Effector memory CD4-positive, alpha-beta T cell (primary cell): ENCODE results near the gene OR4C6.

Experiments
- DNase-seq, 3 donors: peaks; one replicate each; pipeline ENCODE4 v3.0.0-alpha.2; 2020
- H3K27ac ChIP-seq: 2 replicates; pipeline ENCODE4 v1.7.0; 2013; ENCODE audit warnings: mild to moderate bottlenecking, low read length, moderate library complexity; ENCODE audit not compliant: insufficient read depth, poor library complexity, severe bottlenecking
- H3K27me3 ChIP-seq: replicated peaks from 2 replicates; pipeline ENCODE4 v1.7.0; 2013; ENCODE audit warnings: mild to moderate bottlenecking, low read length; ENCODE audit not compliant: insufficient read depth, control insufficient read depth, poor library complexity, severe bottlenecking
- H3K36me3 ChIP-seq: 2 replicates; pipeline ENCODE4 v1.7.0; 2013; ENCODE audit warnings: mild to moderate bottlenecking, low read length, moderate library complexity; ENCODE audit not compliant: control insufficient read depth, insufficient read depth
- H3K4me1 ChIP-seq: 2 replicates; pipeline ENCODE4 v1.7.0; 2013; ENCODE audit warnings: low read length, mild to moderate bottlenecking; ENCODE audit not compliant: control insufficient read depth, insufficient read depth, poor library complexity, severe bottlenecking
- H3K4me3 ChIP-seq: 2 replicates; pipeline ENCODE4 v1.7.0; 2013; ENCODE audit warnings: low read length, low read depth, mild to moderate bottlenecking; ENCODE audit not compliant: insufficient read depth, poor library complexity, severe bottlenecking
- H3K9me3 ChIP-seq: 2 replicates; pipeline ENCODE4 v1.7.0; 2013; ENCODE audit warnings: mild to moderate bottlenecking, low read length, moderate library complexity; ENCODE audit not compliant: control insufficient read depth

Gene OR4C6

DNA sequence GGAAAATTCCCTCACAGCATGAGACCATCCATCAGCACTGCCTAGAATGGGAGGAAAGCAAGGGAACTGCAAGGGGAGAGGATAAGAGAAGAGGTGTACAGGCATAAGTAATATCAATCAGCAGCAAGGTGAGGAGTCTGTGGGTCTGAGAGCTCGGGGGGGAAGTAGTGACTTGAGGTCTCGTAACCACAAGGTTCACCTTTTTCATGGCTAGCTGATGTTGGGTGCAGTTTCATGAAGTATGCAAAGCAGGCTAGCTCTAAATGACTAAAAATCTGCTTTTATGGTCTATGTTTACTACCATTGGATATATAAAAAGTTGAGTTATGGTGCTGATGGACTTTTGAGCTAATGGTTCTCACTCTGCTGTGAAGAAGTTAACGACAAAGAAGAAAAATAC lies 35.8 kb downstream of the OR4C6 start:
- H3K4me1 ChIP-seq, result no peaks in the 10 kb centered on the region
- no peak overlapping the region for H3K27ac ChIP-seq
- DNase-seq, result no peak
- no peaks in the 10 kb centered on the region for H3K27me3 ChIP-seq
- H3K4me3 ChIP-seq, result no peak overlapping the region
- no peaks in the 10 kb centered on the region for H3K36me3 ChIP-seq
- H3K9me3 ChIP-seq, result peaks cover 5% of the 10 kb centered on the region

GRCh38 chr11:55701429-55701828 lies 39.4 kb downstream of the OR4C6 start:
- no peaks in the 10 kb centered on the region for H3K36me3 ChIP-seq
- DNase-seq, result no peak
- H3K4me1 ChIP-seq, result no peaks in the 10 kb centered on the region
- H3K27me3 ChIP-seq, result no peaks in the 10 kb centered on the region
- H3K9me3 ChIP-seq, result peaks cover 5% of the 10 kb centered on the region
- H3K27ac ChIP-seq, result no peak overlapping the region
- H3K4me3 ChIP-seq, result no peak overlapping the region

DNA sequence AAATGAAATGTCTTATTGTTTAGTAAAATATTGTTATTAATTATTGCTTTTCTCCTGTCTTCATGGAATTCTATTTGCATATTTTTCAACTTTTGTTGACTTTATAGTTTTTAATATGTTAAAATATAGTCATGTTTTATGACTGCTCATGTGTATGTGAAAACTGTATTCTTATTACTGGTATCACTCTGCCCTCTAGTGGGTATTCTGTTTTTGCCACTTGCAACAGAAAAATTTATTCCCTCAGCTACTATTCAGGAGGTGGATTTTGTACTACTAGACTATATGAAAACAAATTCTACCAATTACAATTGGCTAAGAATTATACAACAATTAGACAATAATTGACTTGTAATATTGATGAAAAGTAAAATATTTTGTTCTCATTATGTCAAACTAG lies 45.0 kb downstream of the OR4C6 start:
- no peak for DNase-seq
- H3K9me3 ChIP-seq, result peaks cover 2% of the 10 kb centered on the region

DNA sequence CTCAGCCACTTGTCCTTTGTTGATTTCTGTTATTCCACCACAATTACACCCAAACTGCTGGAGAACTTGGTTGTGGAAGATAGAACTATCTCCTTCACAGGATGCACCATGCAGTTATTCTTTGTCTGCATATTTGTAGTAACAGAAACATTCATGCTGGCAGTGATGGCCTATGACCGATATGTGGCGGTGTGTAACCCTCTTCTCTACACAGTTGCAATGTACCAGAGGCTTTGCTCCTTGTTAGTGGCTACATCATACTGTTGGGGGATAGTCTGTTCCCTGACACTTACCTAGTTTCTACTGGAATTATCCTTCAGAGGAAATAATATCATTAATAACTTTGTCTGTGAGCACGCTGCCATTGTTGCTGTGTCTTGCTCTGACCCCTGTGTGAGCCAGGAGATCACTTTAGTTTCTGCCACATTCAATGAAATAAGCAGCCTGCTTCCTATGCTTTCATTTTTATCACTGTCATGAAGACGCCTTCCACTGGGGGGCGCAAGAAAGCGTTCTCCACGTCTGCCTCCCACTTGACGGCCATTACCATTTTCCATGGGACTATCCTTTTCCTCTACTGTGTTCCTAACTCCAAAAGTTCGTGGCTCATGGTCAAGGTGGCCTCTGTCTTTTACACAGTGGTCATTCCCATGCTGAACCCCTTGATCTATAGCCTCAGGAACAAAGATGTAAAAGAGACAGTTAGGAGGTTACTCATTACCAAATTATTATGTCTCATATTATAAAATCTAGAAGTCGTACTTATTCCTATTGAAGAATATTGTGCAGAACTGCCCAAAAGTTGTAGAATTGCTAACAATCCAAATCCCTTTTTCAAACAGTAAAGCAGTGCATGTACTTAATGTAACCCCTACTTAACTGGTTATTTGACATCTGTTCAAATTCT lies 53.2 kb downstream of the OR4C6 start:
- H3K4me3 ChIP-seq, result no peak overlapping the region
- H3K27me3 ChIP-seq, result no peaks in the 10 kb centered on the region
- no peaks in the 10 kb centered on the region for H3K9me3 ChIP-seq
- H3K4me1 ChIP-seq, result no peaks in the 10 kb centered on the region
- H3K36me3 ChIP-seq, result no peaks in the 10 kb centered on the region
- H3K27ac ChIP-seq, result no peak overlapping the region
- DNase-seq, result no peak

More for the DNA sequence above, 45.0 kb downstream of the OR4C6 start:
- Histone ChIP-seq H3K4me3 (no peak overlapping the region), H3K4me1 (no peaks in the 10 kb centered on the region), H3K27me3 (no peaks in the 10 kb centered on the region), H3K36me3 (no peaks in the 10 kb centered on the region), H3K27ac (no peak overlapping the region)
